ENCODE measurements around the gene ALMS1. TPM values are rescaled to one million over a fixed set of nuclear protein-coding genes. Genes with fewer than 3 reads are reported as not detected.
"Not testable (repeated sequence)": the region's sequence is repeated elsewhere in the genome, so short reads cannot be mapped to it uniquely, and the experiment has no call there.

The ALMS1 gene, protein sequence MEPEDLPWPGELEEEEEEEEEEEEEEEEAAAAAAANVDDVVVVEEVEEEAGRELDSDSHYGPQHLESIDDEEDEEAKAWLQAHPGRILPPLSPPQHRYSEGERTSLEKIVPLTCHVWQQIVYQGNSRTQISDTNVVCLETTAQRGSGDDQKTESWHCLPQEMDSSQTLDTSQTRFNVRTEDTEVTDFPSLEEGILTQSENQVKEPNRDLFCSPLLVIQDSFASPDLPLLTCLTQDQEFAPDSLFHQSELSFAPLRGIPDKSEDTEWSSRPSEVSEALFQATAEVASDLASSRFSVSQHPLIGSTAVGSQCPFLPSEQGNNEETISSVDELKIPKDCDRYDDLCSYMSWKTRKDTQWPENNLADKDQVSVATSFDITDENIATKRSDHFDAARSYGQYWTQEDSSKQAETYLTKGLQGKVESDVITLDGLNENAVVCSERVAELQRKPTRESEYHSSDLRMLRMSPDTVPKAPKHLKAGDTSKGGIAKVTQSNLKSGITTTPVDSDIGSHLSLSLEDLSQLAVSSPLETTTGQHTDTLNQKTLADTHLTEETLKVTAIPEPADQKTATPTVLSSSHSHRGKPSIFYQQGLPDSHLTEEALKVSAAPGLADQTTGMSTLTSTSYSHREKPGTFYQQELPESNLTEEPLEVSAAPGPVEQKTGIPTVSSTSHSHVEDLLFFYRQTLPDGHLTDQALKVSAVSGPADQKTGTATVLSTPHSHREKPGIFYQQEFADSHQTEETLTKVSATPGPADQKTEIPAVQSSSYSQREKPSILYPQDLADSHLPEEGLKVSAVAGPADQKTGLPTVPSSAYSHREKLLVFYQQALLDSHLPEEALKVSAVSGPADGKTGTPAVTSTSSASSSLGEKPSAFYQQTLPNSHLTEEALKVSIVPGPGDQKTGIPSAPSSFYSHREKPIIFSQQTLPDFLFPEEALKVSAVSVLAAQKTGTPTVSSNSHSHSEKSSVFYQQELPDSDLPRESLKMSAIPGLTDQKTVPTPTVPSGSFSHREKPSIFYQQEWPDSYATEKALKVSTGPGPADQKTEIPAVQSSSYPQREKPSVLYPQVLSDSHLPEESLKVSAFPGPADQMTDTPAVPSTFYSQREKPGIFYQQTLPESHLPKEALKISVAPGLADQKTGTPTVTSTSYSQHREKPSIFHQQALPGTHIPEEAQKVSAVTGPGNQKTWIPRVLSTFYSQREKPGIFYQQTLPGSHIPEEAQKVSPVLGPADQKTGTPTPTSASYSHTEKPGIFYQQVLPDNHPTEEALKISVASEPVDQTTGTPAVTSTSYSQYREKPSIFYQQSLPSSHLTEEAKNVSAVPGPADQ (N-terminal part only)
- total RNA-seq: 23.5 and 24.1 TPM in 2 replicates

DNA sequence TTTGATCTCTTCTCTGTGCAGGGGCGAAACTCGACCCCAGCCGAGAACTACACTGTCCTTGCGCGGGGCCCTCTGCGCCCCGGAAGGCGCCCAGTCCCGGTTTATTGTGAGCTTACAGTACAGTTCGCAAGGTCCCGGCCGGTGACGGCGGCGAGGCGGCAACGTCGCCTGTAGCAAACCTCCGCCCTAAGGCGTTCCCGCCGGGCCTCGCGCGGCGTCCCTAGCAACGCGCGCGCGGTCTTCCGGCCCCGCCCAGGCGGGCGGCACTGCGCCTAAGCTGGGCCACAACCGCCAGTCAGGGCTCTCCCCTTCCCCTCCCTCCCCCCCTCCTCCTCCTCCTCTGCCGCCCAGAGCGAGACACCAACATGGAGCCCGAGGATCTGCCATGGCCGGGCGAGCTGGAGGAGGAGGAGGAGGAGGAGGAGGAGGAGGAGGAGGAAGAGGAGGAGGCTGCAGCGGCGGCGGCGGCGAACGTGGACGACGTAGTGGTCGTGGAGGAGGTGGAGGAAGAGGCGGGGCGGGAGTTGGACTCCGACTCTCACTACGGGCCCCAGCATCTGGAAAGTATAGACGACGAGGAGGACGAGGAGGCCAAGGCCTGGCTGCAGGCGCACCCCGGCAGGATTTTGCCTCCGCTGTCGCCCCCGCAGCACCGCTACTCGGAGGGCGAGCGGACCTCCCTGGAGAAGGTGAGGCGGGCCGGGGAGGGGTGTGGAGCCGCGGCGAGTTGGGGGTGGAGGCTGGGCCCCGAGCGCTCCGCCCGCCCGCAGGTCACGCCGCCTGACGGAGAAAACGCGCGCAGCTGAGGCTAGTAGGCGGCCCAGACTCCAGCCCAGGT lies at the start of gene ALMS1:
ALMS1 (plus strand) TSS at position 333 of the 838 bp plus-strand sequence; CDS start at position 366, 33 bp downstream.
- intact Hi-C loops (cut with micrococcal nuclease): loop anchor here (1.0 to 10.0 kb wide), 7 partner anchors 92 to 1449 kb away; partner anchors contain the start of genes CCT7, EGR4, HK2 and MTHFD2

DNA sequence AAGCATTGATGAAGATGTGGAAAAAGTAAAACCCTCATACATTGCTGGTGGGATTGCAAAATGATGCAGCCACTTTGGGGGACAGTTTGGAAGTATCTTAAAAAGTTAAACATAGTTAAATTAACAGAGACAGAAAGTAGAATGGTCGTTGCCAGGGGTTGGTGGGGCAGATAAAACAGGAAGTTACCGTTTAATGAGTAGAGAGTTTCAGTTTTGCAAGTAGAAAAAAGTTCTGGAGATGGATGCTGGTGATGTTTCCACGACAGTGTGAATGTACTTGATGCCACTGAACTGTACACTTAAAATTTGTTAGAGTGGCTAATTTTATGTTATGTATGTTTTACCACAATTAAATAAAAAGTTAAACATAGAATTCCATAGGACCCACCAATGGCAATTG lies 47.8 kb upstream of the ALMS1 start:
- intact Hi-C loops (cut with micrococcal nuclease): no loop called here

DNA sequence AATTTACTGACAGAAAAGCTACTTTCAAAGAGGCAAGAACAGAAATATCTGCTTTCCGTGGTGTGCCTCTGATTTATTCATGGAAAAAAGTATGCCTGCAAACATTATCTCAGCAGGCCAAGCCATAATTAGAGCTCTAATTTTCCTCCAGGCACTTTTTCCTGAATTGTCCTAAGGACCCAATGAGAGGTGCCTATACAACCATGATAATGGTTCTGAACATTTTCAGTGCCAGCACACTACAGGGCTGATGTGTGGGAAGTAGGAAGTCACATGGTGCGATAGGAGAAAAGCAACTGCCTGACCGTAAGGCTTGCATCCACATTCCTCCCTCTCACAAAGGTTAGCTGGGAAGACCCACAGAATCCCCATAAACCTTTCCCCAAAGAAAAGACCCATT lies 46.4 kb upstream of the ALMS1 start:
- intact Hi-C loops (cut with micrococcal nuclease): no loop called here

DNA sequence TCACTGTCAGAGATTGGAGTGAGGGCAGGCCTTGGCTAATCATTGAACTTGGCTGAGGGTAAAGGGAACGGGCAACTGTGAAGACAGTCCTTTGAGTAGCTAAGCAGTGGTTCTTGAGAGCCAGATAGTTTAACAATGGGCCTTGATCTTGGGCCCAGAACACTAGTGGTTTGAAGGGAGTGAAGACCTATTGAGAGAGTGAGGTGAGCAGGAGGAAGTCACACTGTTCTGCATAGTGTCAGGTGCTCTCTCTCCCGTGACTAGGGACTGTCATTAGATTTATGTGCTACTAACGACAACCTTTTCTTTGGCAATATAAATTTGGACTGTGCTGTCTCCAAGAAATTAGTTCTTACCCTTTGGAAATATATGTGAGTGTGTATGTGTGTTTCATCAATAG lies 44.6 kb upstream of the ALMS1 start:
- intact Hi-C loops (cut with micrococcal nuclease): no loop called here

DNA sequence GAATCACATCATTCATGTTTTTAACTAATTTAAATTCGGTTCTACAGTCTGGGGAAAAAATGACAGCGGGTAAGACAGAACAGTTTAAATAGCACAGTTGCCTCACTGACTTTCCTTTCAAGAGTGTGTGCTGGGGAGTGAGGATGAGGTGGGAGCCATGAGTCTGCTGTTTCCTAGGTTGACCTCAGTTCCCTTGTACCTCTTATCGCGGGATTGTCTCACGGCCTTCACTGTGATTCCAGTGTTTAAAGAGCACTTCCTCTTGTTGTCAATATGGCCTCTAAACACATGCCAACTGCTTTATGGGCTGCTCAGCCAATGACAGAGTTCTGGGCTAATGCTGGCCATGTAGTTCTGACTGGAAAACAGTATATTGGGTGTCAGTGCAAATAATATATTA lies 41.6 kb upstream of the ALMS1 start:
- intact Hi-C loops (cut with micrococcal nuclease): no loop called here

DNA sequence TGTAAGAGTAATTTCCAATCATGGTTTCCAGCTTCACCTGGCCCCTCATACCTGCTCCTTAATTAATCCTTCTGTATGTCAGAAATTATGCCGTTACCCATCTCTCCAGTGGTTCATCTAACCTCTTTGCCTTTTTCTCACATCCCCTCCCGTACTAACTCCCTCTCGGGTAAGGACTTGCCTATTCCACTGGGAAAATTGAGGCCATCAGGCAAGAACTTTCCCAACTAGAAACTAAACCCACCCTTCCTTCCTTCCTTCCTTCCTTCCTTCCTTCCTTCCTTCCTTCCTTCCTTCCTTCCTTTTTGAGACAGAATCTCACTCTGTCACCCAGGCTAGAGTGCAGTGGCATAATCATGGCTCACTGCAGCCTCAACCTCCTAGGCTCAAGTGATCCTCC lies 40.9 kb upstream of the ALMS1 start:
- intact Hi-C loops (cut with micrococcal nuclease): not testable (repeated sequence)

DNA sequence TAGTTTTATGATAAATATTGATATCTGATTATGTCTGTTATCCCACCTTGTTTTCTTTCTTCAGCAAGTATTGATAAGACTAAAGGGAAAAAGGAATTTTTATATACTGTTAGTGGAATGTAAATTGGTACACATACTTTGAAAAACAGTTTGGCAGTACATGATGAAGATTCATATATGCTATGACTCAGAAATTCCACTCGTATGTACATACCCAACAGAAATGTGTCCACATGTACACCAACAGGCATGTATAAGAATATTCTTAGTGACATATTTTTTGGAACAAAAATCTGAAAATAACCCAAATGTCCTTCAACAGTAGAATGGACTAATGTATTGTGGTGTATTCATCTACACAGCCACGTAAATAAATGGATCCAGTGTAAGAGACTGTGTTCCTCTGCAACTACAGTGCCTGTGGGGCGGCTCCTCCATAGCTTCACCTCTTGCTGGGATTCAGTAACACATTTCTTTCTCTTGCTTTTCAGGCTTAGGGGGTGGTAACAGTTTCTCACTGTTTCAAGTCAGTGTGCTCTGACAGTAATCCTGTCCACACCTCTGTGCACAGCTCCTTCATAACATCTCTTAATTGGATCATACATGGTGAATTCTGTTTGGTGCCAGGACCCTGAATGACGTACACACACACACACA lies 35.5 kb upstream of the ALMS1 start:
- intact Hi-C loops (cut with micrococcal nuclease): no loop called here

DNA sequence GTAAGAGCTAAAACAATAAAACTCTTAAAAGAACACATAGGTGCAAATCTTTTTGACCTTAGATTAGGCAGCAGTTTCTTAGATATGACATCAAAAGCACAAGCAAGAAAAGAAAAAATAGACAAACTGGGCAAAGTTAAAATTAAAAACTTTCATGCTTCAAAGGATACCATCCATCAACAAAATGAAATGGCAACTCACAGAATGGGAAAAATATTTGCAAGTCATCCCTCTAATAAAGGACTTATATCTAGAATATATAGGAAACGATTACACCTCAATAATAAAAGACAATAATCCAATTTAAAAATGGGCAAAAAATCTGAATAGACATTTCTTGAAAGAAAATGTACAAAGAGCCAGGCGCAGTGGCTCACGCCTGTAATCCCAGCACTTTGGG lies 29.5 kb upstream of the ALMS1 start:
- intact Hi-C loops (cut with micrococcal nuclease): no loop called here

DNA sequence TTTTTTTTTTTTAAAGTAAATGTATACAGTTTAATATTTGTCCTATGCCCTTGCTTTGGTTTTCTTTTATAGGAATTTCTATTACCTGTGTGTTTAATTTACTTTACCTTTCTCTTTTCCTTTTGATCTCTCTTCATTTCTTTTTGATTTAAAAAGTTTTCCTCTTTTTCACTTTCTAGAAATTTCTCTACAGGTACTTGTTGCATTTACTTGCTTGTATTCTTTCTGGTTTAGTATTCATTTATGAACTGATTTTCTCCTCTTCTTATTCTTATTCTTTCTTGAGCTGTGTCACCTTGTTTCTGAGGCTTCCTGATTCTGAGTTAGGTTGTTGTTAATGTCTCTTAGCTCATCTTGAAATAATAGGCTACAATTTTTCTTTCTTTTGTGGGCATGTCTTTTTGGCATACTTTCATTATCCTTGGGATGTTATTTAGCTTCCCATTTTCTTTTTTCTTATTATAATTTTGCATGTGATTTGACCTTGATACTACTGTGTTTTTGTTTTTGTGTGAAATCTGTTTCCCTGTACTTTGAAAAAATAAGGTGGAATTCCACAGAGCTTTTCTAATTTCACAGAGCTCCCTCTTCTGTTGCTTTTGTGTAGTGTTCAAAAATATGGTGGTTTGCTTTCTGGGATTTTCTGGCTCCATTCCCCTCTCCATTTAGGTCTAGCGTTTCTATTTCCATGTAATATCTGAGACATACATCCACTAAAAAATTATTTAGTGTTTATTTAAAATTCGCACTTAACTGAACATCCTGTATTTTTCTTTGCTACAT lies 25.5 kb upstream of the ALMS1 start:
- intact Hi-C loops (cut with micrococcal nuclease): no loop called here

DNA sequence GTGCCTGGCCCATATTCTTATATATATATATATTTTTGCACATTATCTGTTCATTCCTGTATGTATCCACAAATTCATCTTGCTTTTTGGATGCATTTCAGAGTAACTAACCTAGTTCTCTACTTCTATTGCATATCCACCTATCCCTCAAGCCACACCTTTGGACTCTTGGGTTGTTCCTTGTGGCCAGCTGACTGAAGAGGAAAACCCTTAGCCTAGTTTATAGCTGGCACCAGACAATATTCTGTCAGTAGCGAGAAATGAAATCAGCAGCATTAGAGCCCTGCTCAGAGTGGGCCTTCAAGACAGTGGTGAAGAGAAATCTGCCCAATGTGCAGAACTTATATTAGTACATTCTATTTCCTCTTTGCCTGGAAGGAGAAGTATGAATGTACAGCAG lies 19.6 kb upstream of the ALMS1 start:
- intact Hi-C loops (cut with micrococcal nuclease): no loop called here

DNA sequence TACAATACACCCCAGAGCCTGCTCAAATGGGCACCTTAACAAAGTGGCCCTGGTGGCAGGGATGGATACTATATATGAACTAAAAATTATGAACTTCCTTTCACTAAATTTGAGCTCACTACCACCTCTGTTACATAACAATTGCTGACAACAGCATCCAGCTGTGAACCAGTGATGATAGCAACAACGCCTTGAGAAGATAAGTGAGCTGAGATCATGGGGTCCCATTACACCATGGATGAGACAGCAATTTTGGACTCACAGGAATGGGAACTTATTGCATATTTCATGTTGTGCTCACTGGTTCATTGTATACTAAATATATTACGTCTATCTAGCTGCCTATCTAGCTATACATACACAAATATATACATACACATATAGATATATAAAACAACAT lies 16.9 kb upstream of the ALMS1 start:
- intact Hi-C loops (cut with micrococcal nuclease): no loop called here

DNA sequence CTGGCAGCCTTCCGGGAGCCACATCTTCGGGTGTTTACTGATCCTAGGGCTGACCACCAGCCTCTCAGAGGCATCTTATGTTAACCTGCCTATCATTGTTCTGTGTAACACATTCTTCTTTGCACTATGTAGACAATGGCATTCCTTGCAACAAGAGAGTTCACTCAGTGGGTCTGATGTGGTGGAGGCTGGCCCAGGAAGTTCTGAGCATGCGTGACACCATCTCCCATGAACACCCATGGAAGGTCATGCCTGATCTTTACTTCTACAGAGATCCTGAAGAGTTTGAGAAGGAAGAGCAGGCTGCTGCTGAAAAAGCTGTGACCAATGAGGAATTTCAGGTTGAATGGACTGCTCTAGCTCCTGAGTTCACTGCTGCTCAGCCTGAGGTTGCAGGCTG lies 15.3 kb upstream of the ALMS1 start:
- intact Hi-C loops (cut with micrococcal nuclease): no loop called here

DNA sequence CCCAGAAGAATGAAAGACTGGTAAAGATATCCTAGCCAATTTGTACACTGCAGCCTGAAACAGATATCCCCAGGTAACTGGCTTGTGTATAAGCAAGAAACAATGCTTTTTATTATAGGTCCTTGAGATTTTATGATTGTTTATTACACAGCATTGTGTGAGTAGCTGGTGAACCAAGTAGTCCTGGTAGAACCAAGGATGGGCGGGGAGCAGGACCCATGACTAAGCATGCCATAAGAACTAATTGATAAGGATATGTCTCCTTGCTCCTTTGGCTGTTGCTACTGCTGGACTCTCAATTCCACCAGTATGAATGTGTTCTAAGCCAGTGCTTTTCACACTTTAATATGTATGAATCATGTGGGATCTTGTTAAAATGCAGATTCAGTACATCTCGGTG lies 12.3 kb upstream of the ALMS1 start:
- intact Hi-C loops (cut with micrococcal nuclease): no loop called here

DNA sequence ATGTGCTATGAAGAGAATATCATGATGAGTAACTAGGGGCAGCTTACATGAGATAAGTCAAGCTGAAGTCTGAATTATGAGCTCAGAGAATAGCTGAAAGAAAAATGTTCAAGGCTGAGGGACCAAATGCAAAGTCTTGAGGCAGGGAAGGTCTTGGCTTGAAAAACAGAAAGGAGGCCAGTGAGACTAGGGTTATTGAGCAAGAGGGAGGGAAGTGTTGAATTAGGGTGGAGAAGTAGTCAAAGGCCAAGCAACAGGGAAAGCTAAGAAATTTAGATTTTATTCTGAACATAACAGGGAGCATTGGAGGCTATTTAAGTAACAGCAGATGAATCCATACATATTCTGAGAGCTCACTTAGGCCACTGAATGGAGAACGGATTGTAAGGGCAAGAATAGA lies 11.4 kb upstream of the ALMS1 start:
- intact Hi-C loops (cut with micrococcal nuclease): no loop called here

DNA sequence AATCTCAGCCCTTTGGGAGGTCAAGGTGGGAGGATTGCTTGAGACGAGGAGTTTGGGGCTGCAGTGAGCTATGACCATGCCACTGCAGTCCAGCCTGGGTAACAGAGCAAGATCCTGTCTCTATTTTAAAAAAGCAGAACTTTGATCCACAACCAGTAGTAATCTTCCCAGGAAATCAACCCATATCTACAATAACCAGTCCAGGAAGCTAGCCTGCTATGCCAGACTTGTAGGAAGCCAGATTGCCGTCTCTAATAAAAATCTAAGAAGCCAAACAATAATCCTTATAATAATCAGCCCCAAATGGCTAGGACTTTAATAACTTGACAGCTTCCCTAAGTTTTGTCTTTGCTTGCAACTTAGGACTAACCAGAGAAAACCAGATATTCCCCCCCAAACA lies 9.0 kb upstream of the ALMS1 start:
- intact Hi-C loops (cut with micrococcal nuclease): no loop called here

DNA sequence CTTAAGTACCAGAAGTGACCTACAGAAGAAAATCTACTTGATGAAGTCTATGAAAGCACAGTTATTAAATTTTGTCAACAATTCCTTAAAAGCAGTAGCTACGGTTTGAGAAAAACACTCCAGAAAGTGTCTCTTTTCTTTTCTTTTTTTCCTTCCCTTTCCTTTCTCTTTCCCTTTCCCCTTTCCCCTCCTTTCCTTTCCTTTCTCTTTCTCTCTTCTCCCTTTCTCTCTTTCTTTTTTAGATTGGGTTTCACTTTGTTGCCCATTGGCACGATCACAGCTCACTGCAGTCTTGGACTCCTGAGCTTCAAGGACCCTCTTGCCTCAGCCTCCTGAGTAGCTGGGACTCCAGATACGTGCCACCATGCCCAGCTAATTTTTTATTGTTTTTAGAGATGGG lies 2.6 kb upstream of the ALMS1 start:
- intact Hi-C loops (cut with micrococcal nuclease): loop anchor here (10.0 kb wide), 3 partner anchors 428 to 1452 kb away; partner anchors contain the start of genes HK2 and MTHFD2

DNA sequence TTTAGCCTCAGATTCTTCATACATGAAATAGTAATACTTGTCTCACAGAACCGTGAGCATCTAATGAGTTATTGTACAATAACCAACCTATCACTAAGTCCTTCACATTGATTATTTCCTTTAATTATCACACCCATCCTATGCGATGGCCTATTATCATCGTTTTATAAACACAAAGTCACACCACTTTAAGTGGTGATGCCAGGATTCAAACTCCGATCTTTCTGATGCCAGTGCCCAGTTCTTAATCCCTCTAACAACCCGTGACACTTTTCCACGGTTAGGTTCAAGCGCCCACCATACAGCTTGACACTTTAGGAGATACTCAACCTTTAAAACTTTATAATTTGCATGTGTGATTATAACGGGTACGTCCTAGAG lies 523 bp upstream of the ALMS1 start:
- intact Hi-C loops (cut with micrococcal nuclease): loop anchor here (1.0 to 10.0 kb wide), 6 partner anchors 92 to 1450 kb away; partner anchors contain the start of genes EGR4, HK2, MTHFD2 and SFXN5

DNA sequence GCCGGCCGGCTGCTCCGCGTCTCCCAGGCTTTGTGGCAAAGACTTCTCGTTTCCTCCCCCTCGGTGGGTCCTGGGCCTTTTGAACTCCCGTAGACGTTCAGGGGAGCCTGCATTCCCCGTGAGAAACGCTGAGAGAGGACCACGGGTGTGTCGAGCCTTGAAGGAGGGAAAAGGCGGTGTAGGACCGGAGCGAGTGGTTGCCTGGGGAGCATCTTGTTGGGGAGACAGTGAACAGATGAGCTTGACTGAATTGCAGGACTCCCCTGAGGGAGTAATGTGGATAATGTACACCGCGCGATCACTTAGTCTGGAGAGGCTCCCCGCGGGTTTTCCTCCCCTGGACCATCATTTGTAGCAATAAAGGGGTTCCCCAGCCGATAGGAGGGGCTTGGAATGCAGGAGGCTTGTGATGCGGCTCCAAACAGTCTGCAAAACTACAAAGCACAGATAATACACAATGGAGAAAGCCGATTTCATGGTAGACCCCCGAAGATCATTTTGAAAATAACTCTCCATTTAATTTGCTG lies 769 bp downstream of the ALMS1 start:
- intact Hi-C loops (cut with micrococcal nuclease): loop anchor here (1.0 to 10.0 kb wide), 4 partner anchors 152 to 1448 kb away; partner anchors contain the start of genes CCT7, HK2 and MTHFD2

Data from T-helper 2 cell treated with Interferon-gamma antibody and Interleukin-4, amounts not matched to agents 100 ng/mL and 5 ng/mL, for 36 hours (primary cell).